Measurements from ENCODE around the gene PASD1. TPM values are rescaled to one million over a fixed set of nuclear protein-coding genes. Genes with fewer than 3 reads are reported as not detected.

The PASD1 gene, protein sequence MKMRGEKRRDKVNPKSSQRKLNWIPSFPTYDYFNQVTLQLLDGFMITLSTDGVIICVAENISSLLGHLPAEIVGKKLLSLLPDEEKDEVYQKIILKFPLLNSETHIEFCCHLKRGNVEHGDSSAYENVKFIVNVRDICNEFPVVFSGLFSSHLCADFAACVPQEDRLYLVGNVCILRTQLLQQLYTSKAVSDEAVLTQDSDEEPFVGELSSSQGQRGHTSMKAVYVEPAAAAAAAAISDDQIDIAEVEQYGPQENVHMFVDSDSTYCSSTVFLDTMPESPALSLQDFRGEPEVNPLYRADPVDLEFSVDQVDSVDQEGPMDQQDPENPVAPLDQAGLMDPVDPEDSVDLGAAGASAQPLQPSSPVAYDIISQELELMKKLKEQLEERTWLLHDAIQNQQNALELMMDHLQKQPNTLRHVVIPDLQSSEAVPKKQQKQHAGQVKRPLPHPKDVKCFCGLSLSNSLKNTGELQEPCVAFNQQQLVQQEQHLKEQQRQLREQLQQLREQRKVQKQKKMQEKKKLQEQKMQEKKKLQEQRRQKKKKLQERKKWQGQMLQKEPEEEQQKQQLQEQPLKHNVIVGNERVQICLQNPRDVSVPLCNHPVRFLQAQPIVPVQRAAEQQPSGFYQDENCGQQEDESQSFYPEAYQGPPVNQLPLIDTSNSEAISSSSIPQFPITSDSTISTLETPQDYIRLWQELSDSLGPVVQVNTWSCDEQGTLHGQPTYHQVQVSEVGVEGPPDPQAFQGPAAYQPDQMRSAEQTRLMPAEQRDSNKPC
- total RNA-seq (2021; ENCODE audit: unreplicated experiment) (not detected), Bru-seq, nascent RNA (percentile 5 among the genes with signal in this experiment), BruChase-seq, experiment 1, labeled RNA remaining after a 2-hour chase (percentile 3 among the genes with signal in this experiment), BruChase-seq, experiment 2, labeled RNA remaining after a 6-hour chase (percentile 4 among the genes with signal in this experiment)
- polyA plus RNA-seq (2012; ENCODE audit: insufficient read length), result not detected
- long read RNA-seq, result 0 reads

DNA sequence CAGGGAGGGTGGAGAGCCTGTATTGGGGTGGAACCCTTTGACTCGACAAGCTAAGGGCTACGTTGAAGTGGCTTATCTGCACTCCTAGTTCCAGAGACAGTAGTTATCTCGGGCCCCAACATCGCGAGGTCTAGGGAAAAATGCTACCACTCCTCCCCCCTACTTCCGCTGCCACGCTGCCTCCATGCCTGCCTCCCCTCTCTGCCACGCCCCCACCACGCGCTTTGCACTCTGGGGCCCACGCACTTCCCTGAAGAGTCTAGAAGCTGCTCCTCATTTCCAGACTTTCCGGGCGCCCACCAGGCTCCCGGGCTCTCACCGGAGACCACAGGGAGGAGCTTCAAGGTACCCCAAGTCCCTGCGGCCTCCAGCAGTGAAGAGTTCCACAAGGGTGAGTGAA, at the start of gene PASD1:
Gene PASD1 (plus strand): TSS at position 227 of the 400 bp plus-strand sequence. CDS start 37,879 bp downstream, outside the sequence.
- Histone ChIP-seq H3K36me3 (ENCODE audit: control insufficient read depth, insufficient read depth, low read length) (no peaks in the 10 kb centered on the region), H3K27me3 (ENCODE audit: control insufficient read depth, insufficient read depth, low read length) (no peaks in the 10 kb centered on the region), H3K4me1 (ENCODE audit: control insufficient read depth, insufficient read depth, low read length) (no peaks in the 10 kb centered on the region), H3K4me3 (ENCODE audit: low read depth in 2 of 2, low read length in 2 of 2) (no peak within 1 kb of the TSS), H3K27ac (ENCODE audit: low read length) (no peak within 1 kb of the TSS), H3K9me3 (ENCODE audit: control insufficient read depth, insufficient read depth, low read depth, low read length) (no peaks in the 10 kb centered on the region)
- ATAC-seq, result no peak
- in situ Hi-C loops (cut with HindIII; ENCODE audit: low pct_unique_long_range_greater_than_20kb, low sequenced_read_pairs) (no loop called here), intact Hi-C loops (cut with micrococcal nuclease; ENCODE audit: unreplicated experiment) (no loop called here)
- DNase-seq (ENCODE audit: low read depth, low spot score), result no peak
- BruUV-seq (replicated peaks), result no TSS peak
- ChIA-PET POLR2A (no interaction called here), CTCF (no interaction called here)
- no peak for TF ChIP-seq TCF7L2 (IDR thresholded peaks at IDR 0.05; ENCODE audit: low read depth, low read length)
- TF ChIP-seq POLR2AphosphoS5 (IDR thresholded peaks at IDR 0.05; ENCODE audit: low read depth, low read length), result no peak
- no peak for TF ChIP-seq REST (IDR thresholded peaks at IDR 0.05; ENCODE audit: insufficient read depth in 1 of 2, low read depth in 2 of 2, low read length in 1 of 2)
- TF ChIP-seq, protein P1, sequence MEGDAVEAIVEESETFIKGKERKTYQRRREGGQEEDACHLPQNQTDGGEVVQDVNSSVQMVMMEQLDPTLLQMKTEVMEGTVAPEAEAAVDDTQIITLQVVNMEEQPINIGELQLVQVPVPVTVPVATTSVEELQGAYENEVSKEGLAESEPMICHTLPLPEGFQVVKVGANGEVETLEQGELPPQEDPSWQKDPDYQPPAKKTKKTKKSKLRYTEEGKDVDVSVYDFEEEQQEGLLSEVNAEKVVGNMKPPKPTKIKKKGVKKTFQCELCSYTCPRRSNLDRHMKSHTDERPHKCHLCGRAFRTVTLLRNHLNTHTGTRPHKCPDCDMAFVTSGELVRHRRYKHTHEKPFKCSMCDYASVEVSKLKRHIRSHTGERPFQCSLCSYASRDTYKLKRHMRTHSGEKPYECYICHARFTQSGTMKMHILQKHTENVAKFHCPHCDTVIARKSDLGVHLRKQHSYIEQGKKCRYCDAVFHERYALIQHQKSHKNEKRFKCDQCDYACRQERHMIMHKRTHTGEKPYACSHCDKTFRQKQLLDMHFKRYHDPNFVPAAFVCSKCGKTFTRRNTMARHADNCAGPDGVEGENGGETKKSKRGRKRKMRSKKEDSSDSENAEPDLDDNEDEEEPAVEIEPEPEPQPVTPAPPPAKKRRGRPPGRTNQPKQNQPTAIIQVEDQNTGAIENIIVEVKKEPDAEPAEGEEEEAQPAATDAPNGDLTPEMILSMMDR (IDR thresholded peaks at IDR 0.05), result no peak
- no peak for TF ChIP-seq SIN3A (IDR thresholded peaks at IDR 0.05; ENCODE audit: borderline replicate concordance, insufficient read depth, low read depth, low read length)

GRCh38 chrX:151515237-151515636, 48.2 kb upstream of the PASD1 start:
- DNase-seq (ENCODE audit: low read depth, low spot score) (no peak), ATAC-seq (no peak)
- TF ChIP-seq REST (IDR thresholded peaks at IDR 0.05; ENCODE audit: insufficient read depth in 1 of 2, low read depth in 2 of 2, low read length in 1 of 2) (no peak), SIN3A (IDR thresholded peaks at IDR 0.05; ENCODE audit: borderline replicate concordance, insufficient read depth, low read depth, low read length) (no peak), TCF7L2 (IDR thresholded peaks at IDR 0.05; ENCODE audit: low read depth, low read length) (no peak), POLR2AphosphoS5 (IDR thresholded peaks at IDR 0.05; ENCODE audit: low read depth, low read length) (no peak)
- TF ChIP-seq, protein P1 (IDR thresholded peaks at IDR 0.05), result no peak
- no peaks in the 10 kb centered on the region for H3K4me1 ChIP-seq (ENCODE audit: control insufficient read depth, insufficient read depth, low read length)
- intact Hi-C loops (cut with micrococcal nuclease; ENCODE audit: unreplicated experiment) (no loop called here), in situ Hi-C loops (cut with HindIII; ENCODE audit: low pct_unique_long_range_greater_than_20kb, low sequenced_read_pairs) (no loop called here)
- ChIA-PET POLR2A (no interaction called here), CTCF (no interaction called here)
- no peaks in the 10 kb centered on the region for H3K36me3 ChIP-seq (ENCODE audit: control insufficient read depth, insufficient read depth, low read length)
- no peaks in the 10 kb centered on the region for H3K9me3 ChIP-seq (ENCODE audit: control insufficient read depth, insufficient read depth, low read depth, low read length)
- H3K4me3 ChIP-seq (ENCODE audit: low read depth in 2 of 2, low read length in 2 of 2), result no peak overlapping the region
- no peak overlapping the region for H3K27ac ChIP-seq (ENCODE audit: low read length)
- no TSS peak for BruUV-seq (replicated peaks)
- peaks cover 2% of the 10 kb centered on the region; the same call in 1 of the 2 replicates for H3K27me3 ChIP-seq (ENCODE audit: control insufficient read depth, insufficient read depth, low read length)

Data from Panc1 (cell line).